NT2/D1 (cell line): Measurements from ENCODE around the gene CYP4F11.
"Not testable (repeated sequence)": the region's sequence is repeated elsewhere in the genome, so short reads cannot be mapped to it uniquely, and the experiment has no call there.

Experiments used
- DNase-seq: peaks from one replicate; pipeline ENCODE4 v3.0.0-alpha.2; 2011; ENCODE audit warnings: low read depth, low spot score
- H3K27me3 ChIP-seq: 2 replicates; pipeline ENCODE4 v1.6.0; 2011; ENCODE audit warnings: mild to moderate bottlenecking; ENCODE audit not compliant: insufficient read length, insufficient read depth
- H3K36me3 ChIP-seq: 2 replicates; pipeline ENCODE4 v1.6.1; 2011; ENCODE audit warnings: mild to moderate bottlenecking, low read length, mixed read lengths; ENCODE audit not compliant: insufficient read depth, insufficient read length
- H3K4me1 ChIP-seq: 2 replicates; pipeline ENCODE4 v1.5.1; 2011; ENCODE audit not compliant: insufficient read depth, insufficient read length
- H3K4me3 ChIP-seq: 2 replicates; pipeline ENCODE4 v1.5.1; 2011; ENCODE audit warnings: low read depth; ENCODE audit not compliant: insufficient read length
- H3K9ac ChIP-seq: 2 replicates; pipeline ENCODE4 v1.6.0; 2011; ENCODE audit warnings: low read depth; ENCODE audit not compliant: insufficient read length
- H3K9me3 ChIP-seq: 2 replicates; pipeline ENCODE4 v1.5.1; 2011; ENCODE audit warnings: mild to moderate bottlenecking, low read length; ENCODE audit not compliant: insufficient read depth
- SUZ12 ChIP-seq: IDR thresholded peaks from 2 replicates; pipeline ENCODE4 v1.6.1; 2011; ENCODE audit not compliant: insufficient read length, insufficient read depth; ENCODE audit errors: extremely low read depth
- YY1 ChIP-seq: IDR thresholded peaks from 2 replicates; pipeline ENCODE4 v1.6.1; 2011; ENCODE audit not compliant: insufficient read length, insufficient read depth
- ZNF274 ChIP-seq: IDR thresholded peaks from 2 replicates; pipeline ENCODE4 v1.6.1; 2011; ENCODE audit warnings: mild to moderate bottlenecking, low read depth, low read length

Gene CYP4F11

DNA sequence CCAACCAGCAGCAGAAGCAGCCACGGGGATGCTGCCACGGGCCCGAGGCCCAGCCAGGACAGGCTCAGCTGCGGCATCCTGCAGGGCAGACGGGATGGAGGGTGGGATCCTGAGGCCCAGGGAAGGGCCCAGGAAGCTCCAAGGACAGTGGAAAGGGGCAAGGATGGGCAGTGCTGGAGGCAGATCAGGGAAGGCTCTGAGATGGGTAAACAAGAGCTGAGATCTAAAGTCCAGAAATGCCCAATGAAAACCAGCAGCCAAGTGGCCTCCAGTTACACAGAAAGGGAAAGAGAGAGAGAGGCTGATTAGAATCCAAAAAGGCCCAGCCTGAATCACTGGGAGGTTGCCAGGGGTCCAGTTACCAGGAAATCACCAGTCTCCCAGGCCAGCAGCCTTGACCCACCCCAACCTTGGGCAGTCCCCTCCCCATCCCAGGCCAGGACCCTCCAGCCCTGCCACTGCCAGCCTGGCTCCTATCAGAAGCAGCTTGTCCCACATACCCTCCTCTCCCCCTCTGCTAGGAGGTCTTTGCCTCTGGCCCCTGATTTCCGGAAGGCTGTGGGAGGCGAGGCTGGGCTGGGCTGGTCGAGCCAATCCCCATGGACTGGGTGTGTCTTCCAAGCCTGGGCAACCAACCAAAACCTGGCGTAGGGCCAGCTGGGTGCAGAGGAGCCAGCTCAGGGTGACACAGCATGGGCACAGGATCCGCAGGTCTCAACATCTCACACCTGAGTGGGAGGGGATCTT, at the start of gene CYP4F11:
Gene CYP4F11 (minus strand): TSS at position 198 of the 747 bp plus-strand sequence. CDS start 121 bp downstream, at position 77.
- DNase-seq: no peak
- peaks cover 22% of the 10 kb centered on the region for H3K27me3 ChIP-seq

DNA sequence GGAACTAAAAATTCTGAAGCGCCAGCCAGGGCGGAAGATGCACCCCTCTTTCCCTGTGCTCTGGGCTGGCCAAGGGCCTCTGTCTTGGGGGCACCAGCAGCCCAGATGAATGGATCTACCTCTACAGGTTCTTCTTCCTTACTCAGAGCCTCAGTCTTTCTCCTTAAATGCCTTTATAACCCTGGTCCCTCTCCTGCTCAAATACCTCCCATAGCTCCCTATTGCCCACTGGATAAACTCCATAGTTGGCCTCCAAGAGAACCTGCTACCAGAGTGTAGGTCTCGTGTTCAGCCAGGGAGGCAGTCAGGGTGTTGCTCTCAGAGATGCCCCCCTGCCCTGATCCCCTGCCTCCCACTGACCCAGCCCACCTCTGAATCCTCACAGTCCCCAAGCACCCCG, 45.0 kb upstream of the CYP4F11 start:
- H3K9ac ChIP-seq: no peak overlapping the region
- H3K9me3 ChIP-seq: peaks cover 39% of the 10 kb centered on the region
- no peaks in the 10 kb centered on the region for H3K4me1 ChIP-seq
- TF ChIP-seq ZNF274 (no peak), SUZ12 (no peak), YY1 (no peak)
- peaks cover 21% of the 10 kb centered on the region for H3K27me3 ChIP-seq
- no peak for DNase-seq
- no peak overlapping the region for H3K4me3 ChIP-seq
- H3K36me3 ChIP-seq: no peaks in the 10 kb centered on the region

More for the DNA sequence above, at the start of gene CYP4F11:
- H3K9me3 ChIP-seq: peaks cover 14% of the 10 kb centered on the region; the same call in 1 of the 2 replicates
- H3K4me3 ChIP-seq: no peak within 1 kb of the TSS
- no peak within 1 kb of the TSS for H3K9ac ChIP-seq
- peaks cover 5% of the 10 kb centered on the region for H3K4me1 ChIP-seq
- H3K36me3 ChIP-seq: no peaks in the 10 kb centered on the region
- TF ChIP-seq SUZ12 (no peak), ZNF274 (no peak), YY1 (no peak)

GRCh38 chr19:15977690-15978089, 43.4 kb upstream of the CYP4F11 start:
- no peak for DNase-seq
- H3K4me1 ChIP-seq: no peaks in the 10 kb centered on the region
- no peak for TF ChIP-seq SUZ12
- no peak for TF ChIP-seq YY1
- TF ChIP-seq ZNF274: no peak
- no peaks in the 10 kb centered on the region for H3K36me3 ChIP-seq
- no peak overlapping the region for H3K9ac ChIP-seq
- no peak overlapping the region for H3K4me3 ChIP-seq
- H3K9me3 ChIP-seq: peaks cover 32% of the 10 kb centered on the region
- peaks cover 23% of the 10 kb centered on the region for H3K27me3 ChIP-seq

GRCh38 chr19:15976836-15977689, 42.7 kb upstream of the CYP4F11 start:
- peaks cover 31% of the 10 kb centered on the region for H3K9me3 ChIP-seq
- no peaks in the 10 kb centered on the region for H3K36me3 ChIP-seq
- TF ChIP-seq SUZ12 (no peak), YY1 (no peak), ZNF274 (no peak)
- H3K4me1 ChIP-seq: no peaks in the 10 kb centered on the region
- no peak overlapping the region for H3K9ac ChIP-seq
- no peak overlapping the region for H3K4me3 ChIP-seq
- DNase-seq: no peak
- H3K27me3 ChIP-seq: peaks cover 23% of the 10 kb centered on the region

- peaks cover 23% of the 10 kb centered on the region for H3K27me3 ChIP-seq
- H3K9me3 ChIP-seq: peaks cover 29% of the 10 kb centered on the region
- H3K36me3 ChIP-seq: no peaks in the 10 kb centered on the region
- no peaks in the 10 kb centered on the region for H3K4me1 ChIP-seq
- no peak for DNase-seq
- H3K4me3 ChIP-seq: no peak overlapping the region
- no peak overlapping the region for H3K9ac ChIP-seq
- TF ChIP-seq YY1: no peak
- no peak for TF ChIP-seq ZNF274
- TF ChIP-seq SUZ12: no peak
Observed at GRCh38 chr19:15974856-15975255, 40.5 kb upstream of the CYP4F11 start.

- not testable (repeated sequence) for H3K9ac ChIP-seq, H3K4me1 ChIP-seq, DNase-seq, H3K36me3 ChIP-seq, H3K4me3 ChIP-seq, H3K9me3 ChIP-seq
- H3K27me3 ChIP-seq: peaks cover 18% of the 10 kb centered on the region
Observed at GRCh38 chr19:15972043-15972442, 37.7 kb upstream of the CYP4F11 start.

- no peaks in the 10 kb centered on the region for H3K36me3 ChIP-seq
- H3K4me1 ChIP-seq: no peaks in the 10 kb centered on the region
- no peak overlapping the region for H3K4me3 ChIP-seq
- no peak overlapping the region for H3K9ac ChIP-seq
- H3K27me3 ChIP-seq: peaks cover 16% of the 10 kb centered on the region
- TF ChIP-seq SUZ12 (no peak), YY1 (no peak), ZNF274 (no peak)
- DNase-seq: no peak
- no peaks in the 10 kb centered on the region for H3K9me3 ChIP-seq
Observed at GRCh38 chr19:15971224-15971780, 37.0 kb upstream of the CYP4F11 start.
